ENCODE results near the gene CHD1. TPM values are rescaled to one million over a fixed set of nuclear protein-coding genes. Genes with fewer than 3 reads are reported as not detected.

CHD1 gene
- total and polyA plus RNA-seq, 9 of the 15 experiments (the other 6 are each of a cell fraction or from before 2014, with no cell fraction given), result 27.3 to 133 (median 58.7) TPM

DNA sequence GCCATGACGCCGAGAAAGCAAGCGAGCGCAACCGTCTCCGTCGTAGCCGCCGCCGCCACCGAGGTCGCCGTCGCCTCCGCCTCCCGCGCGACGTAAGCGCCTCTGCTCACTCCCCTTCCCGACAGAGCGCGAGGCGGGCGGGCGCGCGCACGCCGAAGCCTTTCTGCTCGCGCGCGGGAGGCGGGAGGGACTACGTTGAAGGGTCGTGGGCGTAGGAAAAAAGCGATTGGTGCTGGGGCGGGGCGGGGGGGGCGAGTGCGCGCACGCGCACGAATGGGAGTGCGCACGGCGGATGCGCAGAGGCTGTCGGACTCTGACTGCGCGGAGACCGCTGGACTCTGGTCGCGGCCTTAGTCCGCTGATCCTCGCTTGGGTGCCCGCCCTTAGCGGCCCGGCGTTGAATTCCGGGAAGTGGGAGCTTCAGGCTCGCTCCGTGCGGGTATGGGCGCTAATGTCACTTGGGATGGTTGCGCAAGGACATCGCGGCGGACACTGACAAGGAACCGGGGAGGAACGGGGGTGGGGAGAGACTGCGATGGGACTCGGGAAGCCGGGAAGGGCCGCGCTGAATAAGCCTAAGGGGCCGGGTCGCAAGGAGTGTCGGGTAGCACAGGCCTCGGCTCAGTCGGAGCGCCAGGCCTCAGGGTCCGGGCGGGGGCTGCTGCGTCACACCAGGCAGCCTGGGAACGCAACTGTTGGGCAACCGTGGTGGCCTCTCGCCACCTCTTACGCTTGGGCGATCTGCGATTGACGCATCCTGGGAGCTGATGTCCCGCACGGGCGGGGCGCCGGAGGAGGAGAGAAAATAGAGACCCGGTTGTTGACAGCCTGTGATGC is at the start of gene CHD1 (continued):
- TF ChIP-seq, protein P1, sequence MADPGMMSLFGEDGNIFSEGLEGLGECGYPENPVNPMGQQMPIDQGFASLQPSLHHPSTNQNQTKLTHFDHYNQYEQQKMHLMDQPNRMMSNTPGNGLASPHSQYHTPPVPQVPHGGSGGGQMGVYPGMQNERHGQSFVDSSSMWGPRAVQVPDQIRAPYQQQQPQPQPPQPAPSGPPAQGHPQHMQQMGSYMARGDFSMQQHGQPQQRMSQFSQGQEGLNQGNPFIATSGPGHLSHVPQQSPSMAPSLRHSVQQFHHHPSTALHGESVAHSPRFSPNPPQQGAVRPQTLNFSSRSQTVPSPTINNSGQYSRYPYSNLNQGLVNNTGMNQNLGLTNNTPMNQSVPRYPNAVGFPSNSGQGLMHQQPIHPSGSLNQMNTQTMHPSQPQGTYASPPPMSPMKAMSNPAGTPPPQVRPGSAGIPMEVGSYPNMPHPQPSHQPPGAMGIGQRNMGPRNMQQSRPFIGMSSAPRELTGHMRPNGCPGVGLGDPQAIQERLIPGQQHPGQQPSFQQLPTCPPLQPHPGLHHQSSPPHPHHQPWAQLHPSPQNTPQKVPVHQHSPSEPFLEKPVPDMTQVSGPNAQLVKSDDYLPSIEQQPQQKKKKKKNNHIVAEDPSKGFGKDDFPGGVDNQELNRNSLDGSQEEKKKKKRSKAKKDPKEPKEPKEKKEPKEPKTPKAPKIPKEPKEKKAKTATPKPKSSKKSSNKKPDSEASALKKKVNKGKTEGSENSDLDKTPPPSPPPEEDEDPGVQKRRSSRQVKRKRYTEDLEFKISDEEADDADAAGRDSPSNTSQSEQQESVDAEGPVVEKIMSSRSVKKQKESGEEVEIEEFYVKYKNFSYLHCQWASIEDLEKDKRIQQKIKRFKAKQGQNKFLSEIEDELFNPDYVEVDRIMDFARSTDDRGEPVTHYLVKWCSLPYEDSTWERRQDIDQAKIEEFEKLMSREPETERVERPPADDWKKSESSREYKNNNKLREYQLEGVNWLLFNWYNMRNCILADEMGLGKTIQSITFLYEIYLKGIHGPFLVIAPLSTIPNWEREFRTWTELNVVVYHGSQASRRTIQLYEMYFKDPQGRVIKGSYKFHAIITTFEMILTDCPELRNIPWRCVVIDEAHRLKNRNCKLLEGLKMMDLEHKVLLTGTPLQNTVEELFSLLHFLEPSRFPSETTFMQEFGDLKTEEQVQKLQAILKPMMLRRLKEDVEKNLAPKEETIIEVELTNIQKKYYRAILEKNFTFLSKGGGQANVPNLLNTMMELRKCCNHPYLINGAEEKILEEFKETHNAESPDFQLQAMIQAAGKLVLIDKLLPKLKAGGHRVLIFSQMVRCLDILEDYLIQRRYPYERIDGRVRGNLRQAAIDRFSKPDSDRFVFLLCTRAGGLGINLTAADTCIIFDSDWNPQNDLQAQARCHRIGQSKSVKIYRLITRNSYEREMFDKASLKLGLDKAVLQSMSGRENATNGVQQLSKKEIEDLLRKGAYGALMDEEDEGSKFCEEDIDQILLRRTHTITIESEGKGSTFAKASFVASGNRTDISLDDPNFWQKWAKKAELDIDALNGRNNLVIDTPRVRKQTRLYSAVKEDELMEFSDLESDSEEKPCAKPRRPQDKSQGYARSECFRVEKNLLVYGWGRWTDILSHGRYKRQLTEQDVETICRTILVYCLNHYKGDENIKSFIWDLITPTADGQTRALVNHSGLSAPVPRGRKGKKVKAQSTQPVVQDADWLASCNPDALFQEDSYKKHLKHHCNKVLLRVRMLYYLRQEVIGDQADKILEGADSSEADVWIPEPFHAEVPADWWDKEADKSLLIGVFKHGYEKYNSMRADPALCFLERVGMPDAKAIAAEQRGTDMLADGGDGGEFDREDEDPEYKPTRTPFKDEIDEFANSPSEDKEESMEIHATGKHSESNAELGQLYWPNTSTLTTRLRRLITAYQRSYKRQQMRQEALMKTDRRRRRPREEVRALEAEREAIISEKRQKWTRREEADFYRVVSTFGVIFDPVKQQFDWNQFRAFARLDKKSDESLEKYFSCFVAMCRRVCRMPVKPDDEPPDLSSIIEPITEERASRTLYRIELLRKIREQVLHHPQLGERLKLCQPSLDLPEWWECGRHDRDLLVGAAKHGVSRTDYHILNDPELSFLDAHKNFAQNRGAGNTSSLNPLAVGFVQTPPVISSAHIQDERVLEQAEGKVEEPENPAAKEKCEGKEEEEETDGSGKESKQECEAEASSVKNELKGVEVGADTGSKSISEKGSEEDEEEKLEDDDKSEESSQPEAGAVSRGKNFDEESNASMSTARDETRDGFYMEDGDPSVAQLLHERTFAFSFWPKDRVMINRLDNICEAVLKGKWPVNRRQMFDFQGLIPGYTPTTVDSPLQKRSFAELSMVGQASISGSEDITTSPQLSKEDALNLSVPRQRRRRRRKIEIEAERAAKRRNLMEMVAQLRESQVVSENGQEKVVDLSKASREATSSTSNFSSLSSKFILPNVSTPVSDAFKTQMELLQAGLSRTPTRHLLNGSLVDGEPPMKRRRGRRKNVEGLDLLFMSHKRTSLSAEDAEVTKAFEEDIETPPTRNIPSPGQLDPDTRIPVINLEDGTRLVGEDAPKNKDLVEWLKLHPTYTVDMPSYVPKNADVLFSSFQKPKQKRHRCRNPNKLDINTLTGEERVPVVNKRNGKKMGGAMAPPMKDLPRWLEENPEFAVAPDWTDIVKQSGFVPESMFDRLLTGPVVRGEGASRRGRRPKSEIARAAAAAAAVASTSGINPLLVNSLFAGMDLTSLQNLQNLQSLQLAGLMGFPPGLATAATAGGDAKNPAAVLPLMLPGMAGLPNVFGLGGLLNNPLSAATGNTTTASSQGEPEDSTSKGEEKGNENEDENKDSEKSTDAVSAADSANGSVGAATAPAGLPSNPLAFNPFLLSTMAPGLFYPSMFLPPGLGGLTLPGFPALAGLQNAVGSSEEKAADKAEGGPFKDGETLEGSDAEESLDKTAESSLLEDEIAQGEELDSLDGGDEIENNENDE (IDR thresholded peaks at IDR 0.05; ENCODE audit: low read depth, low read length), result no peak
- TF ChIP-seq ESRRB (CRISPR knock-in tag; IDR thresholded peaks at IDR 0.05; ENCODE audit: borderline replicate concordance), result no peak
- no peak for TF ChIP-seq ZNF77 (CRISPR knock-in tag; IDR thresholded peaks at IDR 0.05)
- no peak for TF ChIP-seq XRCC4 (IDR thresholded peaks at IDR 0.05; ENCODE audit: extremely low read depth, insufficient read depth, insufficient read length)
- peak; percentile 76; the same call in 1 of the 2 replicates for TF ChIP-seq ZC3H4 (CRISPR knock-in tag; IDR thresholded peaks at IDR 0.05; ENCODE audit: borderline replicate concordance)
- TF ChIP-seq LEF1 (IDR thresholded peaks at IDR 0.05), result no peak
- TF ChIP-seq MCM3 (IDR thresholded peaks at IDR 0.05), result no peak
- TF ChIP-seq, protein P2, sequence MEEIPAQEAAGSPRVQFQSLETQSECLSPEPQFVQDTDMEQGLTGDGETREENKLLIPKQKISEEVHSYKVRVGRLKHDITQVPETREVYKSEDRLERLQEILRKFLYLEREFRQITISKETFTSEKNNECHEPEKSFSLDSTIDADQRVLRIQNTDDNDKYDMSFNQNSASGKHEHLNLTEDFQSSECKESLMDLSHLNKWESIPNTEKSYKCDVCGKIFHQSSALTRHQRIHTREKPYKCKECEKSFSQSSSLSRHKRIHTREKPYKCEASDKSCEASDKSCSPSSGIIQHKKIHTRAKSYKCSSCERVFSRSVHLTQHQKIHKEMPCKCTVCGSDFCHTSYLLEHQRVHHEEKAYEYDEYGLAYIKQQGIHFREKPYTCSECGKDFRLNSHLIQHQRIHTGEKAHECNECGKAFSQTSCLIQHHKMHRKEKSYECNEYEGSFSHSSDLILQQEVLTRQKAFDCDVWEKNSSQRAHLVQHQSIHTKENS (CRISPR knock-in tag; IDR thresholded peaks at IDR 0.05), result no peak
- no peak for TF ChIP-seq CBFA2T2 (conservative IDR thresholded peaks at IDR 0.05)
- TF ChIP-seq, protein P3, sequence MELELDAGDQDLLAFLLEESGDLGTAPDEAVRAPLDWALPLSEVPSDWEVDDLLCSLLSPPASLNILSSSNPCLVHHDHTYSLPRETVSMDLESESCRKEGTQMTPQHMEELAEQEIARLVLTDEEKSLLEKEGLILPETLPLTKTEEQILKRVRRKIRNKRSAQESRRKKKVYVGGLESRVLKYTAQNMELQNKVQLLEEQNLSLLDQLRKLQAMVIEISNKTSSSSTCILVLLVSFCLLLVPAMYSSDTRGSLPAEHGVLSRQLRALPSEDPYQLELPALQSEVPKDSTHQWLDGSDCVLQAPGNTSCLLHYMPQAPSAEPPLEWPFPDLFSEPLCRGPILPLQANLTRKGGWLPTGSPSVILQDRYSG (tag; conservative IDR thresholded peaks at IDR 0.05; ENCODE audit: low read depth), result 0 out of 2 replicates have a peak, but pooled peaks have one; percentile 9
- peak; percentile 96 for TF ChIP-seq RBFOX2 (IDR thresholded peaks at IDR 0.05; ENCODE audit: low read depth, low read length)
- TF ChIP-seq RBM15 (IDR thresholded peaks at IDR 0.05; ENCODE audit: insufficient read depth, low read length), result no peak
- no peak for TF ChIP-seq MCM7 (IDR thresholded peaks at IDR 0.05)
- TF ChIP-seq HDAC8 (tag; IDR thresholded peaks at IDR 0.05), result peak; percentile 54; the same call in 1 of the 2 replicates
